ENCODE measurements around the gene DTX4.
A peak's percentile ranks its signal among the peaks of the same experiment; 100 is the strongest.

DTX4 gene

DNA sequence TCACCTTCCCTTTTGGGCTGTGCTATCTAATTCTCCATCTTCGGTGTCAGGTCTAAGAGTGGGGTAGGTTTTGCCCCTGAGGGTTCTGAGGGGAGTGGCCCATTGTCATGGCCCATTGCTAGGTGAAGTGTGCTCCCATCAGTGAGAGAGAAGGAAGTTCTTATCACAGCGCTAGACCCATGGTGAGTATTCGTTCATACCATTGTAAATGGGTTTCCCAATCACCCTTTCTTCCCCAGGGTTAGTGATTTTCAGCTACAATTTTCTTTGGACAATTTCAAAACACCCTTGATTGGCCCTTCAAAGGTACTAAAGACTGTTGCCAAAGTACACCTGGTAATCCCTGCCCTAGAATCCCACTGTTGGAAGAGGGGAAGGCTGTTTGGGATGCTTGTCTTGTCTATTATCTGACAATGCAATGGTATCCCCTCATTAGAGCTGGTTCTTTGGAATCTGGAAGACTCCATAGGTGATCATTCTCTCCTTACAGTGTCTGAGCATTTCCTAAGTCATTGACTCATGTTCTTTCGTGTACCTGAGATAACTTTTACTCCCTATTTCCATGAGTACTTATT is 20.6 kb downstream of the DTX4 start:
- no peak for DNase-seq

DNA sequence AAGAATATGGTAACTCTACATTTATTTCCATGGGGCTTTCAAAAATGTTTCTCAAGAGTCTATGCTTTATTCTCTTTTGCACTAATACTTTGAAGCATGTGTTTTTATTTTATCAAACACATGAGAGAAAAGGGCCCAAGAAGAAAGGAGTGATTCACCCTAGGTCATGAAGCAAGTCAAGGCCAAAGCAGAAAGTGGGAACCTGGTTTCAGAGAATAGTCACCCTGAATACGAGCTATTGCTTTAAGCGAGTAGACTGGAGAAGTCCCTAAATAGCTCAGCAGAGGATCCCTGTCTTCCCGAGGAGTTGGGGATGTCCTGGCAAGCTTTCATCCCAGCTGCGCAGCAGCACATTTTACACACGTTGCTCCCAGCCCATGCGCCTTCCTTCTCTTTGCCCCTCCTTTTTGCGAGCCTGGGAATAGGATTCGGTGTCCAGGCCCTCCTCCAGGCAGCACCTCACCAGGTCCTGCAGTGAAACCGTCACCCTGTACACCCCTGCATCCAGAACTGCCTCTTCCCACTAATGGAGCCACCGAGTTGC is 21.7 kb downstream of the DTX4 start:
- DNase-seq = no peak

DNA sequence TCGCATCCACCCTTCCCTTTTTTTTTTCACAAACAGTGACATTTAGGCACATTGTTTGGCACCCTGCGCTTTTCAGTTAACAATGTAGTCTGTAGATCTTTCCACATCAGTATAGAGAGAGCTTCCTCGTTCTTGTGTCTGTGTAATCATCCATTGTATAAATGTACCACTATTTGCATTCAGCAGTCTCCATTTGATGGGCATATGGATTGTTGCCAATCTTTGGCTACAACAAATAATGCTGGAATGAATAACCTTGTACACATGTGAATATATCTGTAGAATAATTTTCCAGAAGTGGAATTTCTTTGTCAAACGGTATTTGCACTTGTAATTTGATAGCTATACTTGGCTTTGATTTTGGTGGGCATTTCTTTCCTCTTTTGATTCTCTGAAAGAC is 23.7 kb downstream of the DTX4 start:
- DNase-seq = no peak

DNA sequence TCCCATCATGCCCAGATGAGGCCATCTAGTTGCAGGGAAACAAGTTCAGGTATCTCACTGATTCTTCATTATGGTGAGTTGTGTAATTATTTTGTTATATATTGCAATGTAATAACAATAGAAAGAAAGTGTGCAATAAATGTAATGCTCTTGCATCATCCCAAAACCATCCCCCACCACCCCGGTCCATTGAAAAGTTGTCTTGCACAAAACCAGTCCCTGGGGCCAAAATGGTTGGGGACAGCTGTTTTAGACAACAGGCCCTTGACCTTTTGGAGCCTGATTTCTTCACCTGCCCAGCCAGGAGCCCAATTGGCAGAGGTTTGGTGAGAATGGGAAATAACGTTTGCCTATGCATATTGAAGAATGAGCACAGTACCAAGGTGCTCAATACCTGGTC is 24.8 kb downstream of the DTX4 start:
- no peak for DNase-seq

DNA sequence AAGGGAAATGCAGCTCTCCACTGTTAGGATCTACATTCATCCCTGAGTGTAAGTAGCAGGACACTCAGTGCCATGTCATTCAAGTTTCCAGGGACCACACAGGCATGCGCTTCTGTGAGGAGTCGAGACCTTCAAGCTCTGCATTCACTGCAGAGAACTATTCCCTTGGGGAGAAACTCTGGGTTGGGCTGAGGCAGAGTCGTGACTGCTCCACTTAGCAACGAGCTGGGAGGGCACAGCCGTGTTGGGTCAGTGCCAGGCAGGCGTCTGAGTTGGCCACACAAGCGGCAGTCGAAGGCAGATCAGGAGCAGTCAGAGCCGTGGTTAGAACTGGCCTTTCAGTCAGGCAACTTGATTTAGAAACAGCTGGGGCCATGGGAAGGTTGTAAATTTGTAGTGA is 26.1 kb downstream of the DTX4 start:
- no peak for DNase-seq

DNA sequence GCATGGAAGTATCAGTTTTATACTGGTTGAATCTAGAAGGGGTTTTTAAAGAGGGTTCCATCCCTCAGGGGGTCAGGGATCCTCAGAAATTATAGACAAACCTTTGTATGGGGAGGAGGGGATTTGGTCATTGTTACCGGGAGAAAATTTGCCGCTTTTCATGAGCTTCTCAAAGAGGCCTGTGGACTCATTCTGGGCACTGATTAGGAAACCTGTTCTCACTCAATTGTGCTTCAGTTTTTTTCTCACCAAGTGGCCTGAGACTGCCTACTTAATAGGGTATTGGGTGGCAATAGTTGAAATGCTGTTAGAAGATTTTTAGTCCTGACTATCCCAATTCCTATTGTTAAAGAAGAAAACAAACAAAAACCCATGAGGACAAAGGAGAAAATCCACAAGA is 26.8 kb downstream of the DTX4 start:
- DNase-seq = no peak

DNA sequence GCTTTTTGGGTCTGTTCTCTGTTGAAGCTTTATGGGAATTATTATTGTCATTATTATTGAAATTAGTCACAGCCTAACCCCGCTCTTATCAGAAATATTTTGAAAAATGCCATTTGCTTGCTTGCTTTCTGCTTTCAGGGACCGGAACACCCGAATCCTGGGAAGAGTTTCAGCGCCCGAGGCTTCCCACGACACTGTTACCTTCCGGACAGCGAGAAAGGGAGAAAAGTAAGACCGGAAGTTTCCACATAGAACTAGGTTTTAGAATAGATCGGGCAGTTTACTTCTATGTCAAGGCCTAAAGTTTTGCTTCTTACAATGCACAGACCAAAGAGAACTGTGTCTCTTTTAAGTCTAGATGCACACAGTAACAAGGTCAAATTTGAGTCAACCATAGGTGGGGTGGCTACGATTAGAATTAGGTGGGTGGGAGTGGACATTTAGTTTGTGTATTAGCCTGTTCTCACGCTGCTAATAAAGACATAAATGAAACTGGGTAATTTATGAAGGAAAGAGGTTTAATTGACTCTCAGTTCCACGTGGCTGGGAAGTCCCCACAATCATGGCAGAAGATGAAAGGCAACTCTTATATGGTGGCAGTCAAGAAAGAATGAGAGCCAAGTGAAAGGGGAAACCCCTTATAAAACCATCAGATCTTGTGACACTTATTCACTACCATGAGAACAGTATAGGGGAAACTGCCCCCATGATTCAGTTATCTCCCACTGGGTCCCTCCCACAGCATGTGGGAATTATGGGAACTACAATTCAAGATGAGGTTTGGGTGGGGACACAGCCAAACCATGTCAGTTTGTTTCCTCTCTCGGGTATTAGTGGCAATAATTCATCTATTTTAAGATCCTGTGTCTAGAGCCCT is 27.9 kb downstream of the DTX4 start:
- no peak for DNase-seq

DNA sequence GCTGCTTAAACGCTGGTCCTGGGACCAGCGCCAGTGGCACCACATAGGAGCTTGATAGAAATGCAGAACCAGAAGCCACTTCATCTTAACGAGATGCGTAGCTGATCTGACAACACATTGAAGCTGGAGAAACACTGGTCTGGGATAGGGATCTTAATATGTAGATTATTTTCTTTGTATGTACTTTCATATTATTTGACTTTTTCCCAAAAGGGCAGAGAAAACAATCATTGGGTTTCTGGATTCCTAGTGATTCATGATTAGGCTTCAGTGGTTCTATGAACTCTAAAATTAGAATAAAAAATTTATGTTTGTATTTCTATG is 28.5 kb downstream of the DTX4 start:
- no peak for DNase-seq

DNA sequence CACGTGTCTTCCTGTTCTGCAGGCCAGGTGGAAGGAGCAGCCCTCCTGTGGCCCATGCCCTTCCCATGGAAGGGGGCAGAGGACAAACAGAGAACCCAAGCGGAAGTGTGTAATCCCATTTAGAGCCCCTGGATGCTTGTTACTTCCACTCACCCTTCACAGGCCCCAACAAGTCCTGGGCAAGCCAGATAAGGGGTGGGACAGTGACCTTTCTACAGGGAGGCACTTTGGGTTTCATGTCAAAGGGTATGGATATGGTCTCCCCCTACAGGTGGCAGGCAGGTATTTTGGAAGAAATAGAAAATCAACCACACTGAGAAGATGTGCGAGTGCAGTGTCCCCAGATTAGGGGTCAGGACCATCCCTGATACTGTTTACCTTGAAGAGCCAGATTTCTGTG is 29.4 kb downstream of the DTX4 start:
- DNase-seq = no peak

DNA sequence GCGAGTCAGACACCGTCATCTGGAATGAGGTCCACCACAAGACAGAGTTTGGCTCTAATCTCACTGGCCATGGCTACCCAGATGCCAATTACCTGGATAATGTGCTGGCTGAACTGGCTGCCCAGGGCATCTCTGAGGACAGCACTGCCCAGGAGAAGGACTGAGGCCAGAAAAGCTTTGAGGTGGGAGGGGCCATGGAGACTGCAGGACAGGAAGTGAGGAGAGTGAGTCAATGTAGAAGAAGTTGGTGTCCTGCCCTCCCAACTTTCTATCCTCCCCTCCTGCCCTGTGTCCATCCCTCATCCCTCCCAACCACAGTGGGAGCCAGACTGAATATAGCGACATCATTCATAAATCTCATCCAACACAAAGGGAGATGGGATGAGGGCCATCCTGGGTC is 32.8 kb downstream of the DTX4 start:
- no peak for DNase-seq

DNA sequence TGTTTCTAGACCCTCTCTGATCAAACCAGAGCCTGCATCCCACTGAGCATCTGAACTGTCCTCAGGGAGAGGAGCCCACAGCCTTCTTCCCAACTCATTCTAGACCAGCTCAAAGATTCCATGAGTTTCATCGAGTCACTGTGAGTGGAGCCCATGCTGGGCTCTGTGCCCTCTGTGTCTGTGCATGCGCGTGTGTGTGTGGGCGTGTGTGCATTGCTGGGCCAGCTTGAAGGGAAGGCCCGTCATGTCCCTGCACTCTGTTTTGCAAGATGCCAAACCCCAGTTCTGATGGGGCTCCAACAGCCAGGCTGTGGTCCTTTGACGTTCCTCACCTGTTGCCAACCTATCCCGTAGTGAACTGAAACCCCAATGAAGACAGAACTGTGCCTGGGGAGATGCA is 33.7 kb downstream of the DTX4 start:
- DNase-seq = no peak

DNA sequence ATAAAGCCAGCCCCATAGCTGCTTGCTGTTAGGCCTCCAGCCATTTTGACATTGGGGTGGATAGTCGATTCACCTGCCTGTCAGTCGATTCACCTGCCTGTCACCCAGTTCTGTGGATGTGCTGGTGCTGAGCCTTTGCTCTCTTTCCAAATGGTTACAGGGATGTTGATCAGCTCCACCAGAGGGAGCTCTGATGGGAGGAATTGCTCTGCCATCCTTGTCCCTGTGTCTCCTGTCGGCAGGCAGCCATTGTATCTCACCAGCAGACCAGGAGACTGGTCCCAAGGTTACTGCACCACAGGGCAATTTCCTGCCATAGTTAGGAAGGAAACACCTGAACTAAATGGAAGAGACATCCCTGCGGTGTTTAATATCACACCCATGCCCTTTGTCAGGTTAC is 34.7 kb downstream of the DTX4 start:
- DNase-seq = peak; percentile 18

DNA sequence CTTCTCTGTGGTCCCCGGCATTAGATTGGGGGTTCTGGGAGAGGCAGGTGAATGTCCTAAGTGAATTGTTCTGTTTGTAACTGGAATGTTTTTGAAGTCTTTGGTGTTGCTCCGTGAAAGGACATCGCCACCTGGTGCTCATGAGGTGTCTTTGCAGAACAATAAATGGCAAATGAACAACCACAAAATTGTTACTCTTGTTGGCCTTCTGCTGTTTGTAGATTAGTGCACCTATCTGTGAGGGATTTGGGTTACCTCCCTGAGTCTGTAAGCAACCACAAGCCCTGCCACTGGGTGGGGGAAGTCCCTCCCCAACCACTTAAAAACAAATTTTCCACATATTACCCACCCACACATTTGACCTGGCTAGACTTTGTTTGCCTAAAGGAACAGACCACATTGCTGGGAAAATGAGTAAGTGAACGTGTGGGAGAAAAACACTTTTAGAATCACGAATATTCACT is 36.1 kb downstream of the DTX4 start:
- DNase-seq = peak; percentile 25

DNA sequence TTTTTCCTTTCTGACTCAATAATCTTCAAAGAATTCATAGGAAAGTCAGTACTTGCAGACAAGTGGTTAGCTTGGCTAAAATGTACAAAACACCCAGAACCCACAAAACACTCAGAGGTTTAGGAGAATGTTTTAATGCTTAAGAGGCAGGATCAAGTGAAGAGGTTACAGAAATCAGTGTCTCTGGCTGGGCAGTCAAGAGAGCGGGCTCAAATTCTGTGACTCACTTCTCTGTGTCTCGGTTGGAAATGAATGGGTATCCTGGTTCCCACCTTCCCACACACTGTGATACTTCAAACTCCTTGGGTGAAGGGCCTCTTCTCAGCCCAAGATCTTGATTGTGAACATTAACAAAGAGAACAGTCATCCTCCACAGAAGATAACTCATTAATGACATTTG is 37.0 kb downstream of the DTX4 start:
- DNase-seq = no peak

DNA sequence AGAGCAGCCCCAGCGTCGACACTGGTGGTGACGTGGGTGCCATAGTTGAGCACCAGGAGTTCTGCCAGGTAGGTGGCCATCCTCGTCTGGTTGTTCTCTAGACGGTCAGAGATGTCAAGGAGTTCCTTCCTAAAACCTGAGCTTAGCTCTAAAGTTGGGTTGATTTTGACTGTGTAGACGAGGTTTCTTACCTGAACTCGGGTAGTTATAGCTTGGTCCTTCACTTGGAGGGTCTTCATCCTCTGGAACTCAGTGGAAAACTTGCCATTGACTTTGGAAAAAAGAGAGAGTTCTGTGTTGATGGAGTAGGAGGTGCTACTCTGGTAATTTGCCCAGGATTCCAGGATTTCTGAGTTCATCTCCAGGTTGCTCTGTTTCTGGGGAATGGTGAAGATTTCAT is 40.3 kb downstream of the DTX4 start:
- no peak for DNase-seq

DNA sequence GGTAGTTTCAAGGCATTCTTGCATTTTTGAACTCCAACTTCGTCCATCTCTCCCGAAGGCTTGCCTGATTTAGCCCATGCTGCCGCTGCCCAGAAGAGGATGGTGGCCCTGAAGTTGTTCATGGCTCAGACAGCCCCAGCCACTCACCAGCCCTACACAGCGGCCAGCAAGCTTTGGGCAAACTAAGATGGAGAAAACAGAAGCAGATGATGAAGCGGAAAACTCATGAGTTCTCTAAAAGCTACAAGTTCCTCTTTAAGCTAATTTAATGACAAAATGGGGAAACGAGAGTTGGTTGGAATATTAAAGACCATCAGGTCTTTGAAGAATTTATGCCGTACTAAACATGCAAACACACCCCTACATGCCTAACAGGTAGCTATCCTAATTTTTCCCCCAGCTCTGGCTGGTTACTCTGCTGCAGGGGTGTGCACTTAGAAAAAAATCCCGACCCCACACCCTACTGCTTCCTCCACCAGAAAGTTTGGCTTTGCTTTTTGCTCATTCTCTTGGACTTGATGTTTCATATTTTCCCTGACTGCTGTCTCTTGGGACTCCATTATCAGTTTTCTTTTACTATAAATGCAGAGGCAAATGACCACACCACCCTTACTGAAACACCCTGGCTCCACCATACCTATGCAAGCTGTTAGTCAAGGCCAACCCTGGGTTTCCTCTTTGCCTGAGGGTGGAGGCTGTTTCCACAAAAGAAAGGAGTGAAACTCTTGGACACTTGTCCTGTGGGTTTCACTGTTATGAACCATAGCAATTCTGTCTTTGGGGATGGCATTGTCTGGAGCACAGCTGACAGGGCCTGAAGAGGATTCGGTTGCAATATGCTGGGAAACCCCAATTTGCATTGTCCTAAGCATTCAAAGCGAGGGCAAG is 41.1 kb downstream of the DTX4 start, which contains the start of gene MPEG1:
Gene MPEG1, minus strand, starts transcription at position 184 of the 888 bp plus-strand sequence. Its CDS starts 62 bp downstream, at position 122.
- no peak for DNase-seq

DNA sequence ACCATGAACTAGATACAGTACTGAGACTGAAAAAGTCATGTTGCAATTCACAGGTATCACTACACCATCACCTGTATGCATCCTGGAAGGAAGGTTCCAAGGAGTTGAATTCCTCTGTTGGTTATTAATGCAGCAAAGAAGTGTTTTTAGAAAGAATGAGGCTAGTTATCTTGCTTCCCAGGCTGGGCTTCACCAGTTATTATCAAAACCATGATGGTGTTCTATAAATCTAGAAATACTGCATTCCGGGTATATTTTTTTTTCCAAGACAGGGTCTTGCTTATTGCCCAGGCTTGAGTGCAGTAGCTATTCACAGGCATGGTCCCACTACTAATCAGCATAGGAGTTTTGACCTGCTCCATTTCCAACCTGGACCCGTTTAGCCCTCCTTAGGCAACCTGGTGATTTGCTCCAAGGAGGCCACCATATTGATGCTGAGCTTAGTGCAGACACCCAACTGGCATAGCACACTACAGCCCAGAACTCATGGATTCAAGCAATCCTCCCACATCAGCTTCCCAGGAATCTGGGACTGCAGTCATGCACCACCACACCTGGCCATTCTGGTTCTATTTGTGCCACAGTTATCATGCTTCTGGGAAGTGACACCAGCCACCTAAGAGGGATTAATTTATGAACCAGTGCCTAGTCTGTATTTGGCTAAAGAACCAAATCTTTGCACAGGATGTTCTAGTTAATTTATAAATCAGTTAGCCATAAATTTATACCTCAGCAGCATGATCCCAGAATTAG is 42.4 kb downstream of the DTX4 start:
- no peak for DNase-seq

DNA sequence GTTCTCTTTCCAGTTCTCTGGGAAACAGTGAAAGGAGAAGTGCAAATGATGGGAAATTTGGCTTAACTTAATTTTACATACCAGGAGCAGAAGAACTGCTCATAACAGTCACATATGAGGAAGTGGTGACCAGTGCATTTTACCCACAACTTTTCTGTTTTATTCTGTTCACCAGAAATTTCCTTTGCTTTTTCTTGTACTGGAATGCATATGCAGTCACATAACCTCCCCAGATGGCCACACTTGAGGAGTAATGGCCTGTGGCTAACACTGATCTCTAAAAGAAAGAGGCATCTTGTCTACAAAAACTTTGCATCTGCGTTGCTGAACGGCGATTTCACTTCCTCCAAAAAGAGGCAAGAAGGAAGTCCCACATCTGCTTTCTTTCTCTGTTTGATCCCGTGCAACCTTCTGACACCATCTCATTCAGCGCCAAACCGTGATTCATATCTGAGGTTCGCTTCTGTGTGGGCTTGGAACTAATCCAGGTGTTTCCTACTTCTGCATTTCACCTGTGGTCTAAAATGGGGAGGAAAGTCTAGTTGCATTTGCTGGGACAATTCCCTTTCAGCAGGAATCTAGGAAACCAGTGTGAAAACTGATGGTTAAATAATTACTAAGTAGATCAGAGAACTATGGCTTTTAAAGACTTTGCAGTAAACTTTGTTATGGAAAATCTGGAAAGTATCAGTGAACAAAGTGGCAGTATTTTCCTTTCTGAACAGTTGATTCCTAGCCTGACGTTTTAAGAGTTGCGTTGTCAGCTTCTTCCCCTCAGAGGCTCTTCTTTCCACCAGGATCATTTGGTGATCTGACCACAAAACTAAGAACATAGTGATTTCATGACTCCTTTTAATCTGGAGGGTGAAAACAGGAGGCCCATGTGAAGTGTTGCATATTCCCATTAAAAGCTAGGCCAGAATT is 45.0 kb downstream of the DTX4 start:
- no peak for DNase-seq

DNA sequence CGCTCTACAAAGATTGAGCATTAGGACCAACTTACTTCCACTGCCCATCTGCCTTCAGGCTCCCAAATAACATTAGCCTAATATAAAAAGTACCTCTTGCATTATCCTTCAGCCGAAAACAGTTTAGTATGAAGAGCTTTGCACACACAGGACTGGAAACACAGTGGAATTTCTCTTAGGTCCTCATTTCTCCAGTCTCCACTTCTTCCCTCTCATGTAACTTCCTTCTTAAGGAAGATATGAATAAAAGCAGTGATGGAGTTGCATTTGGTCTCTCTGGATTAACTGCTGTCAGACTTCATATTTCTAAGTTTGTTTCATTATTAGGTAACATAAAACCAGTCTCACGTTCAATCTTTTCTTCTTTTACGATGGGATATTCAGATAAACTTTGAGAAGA is 46.4 kb downstream of the DTX4 start:
- DNase-seq = no peak

DNA sequence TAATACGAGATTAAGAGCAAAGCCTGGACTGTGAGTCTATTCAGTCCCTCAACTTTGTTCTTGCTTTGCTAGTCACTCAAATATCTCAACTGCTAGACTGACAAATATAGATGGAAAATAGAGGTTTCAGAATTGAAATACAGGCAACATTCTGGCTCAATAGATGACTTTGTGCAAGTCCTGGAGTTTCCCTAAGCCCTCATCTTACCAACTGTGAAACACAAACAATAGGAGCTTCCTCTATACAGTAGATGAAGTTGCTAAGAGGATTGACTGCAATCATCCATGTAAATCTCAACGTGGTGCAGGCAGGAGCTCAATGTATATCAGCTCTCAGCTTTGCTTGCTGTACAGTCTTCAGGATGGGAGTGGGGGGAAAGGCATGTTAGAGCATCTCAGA is 47.0 kb downstream of the DTX4 start:
- no peak for DNase-seq

DNA sequence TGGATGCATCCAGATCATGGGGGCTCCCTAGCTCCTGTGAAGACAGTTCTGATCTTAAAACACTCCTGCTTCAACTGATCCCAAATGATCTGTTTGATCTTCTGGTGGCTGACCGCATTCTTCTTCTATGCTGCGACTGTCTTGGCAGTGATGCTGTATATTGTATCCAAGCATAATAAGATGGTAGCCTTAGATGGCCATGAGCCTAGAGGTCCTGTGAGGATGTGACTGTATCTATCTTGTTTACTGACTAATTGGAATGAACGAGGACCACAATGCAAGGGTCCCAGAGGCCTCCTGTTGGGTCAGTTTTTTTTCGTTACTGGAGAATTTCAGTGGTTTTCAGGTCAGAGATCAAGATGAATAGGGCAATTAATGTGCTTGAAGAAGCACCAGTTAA is 47.9 kb downstream of the DTX4 start:
- no peak for DNase-seq

DNA sequence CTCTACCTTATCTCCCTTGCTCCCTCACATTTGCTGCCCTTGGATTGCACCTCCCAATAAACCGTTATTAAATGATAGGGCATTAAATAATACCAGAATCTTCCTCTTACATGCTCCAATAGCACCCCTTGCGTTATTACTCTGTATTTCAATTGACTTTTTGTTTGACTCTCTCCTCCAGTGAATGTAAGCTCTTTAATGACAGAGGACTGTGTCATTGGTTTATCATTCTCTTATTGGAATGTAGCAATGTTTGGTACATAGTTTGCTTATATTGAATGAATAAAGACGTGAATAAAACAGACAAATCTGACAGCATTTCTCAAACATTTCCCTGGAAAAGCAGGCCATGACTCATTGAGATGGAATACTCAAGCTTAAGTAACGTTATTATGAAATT is 49.5 kb downstream of the DTX4 start:
- DNase-seq = no peak

All from NCI-H446 treated with DMSO at 0.1 percent for 48 hours (cell line).